ENCODE results near the gene RALGDS.
"Not testable (repeated sequence)": the region's sequence is repeated elsewhere in the genome, so short reads cannot be mapped to it uniquely, and the experiment has no call there.

RALGDS gene

DNA sequence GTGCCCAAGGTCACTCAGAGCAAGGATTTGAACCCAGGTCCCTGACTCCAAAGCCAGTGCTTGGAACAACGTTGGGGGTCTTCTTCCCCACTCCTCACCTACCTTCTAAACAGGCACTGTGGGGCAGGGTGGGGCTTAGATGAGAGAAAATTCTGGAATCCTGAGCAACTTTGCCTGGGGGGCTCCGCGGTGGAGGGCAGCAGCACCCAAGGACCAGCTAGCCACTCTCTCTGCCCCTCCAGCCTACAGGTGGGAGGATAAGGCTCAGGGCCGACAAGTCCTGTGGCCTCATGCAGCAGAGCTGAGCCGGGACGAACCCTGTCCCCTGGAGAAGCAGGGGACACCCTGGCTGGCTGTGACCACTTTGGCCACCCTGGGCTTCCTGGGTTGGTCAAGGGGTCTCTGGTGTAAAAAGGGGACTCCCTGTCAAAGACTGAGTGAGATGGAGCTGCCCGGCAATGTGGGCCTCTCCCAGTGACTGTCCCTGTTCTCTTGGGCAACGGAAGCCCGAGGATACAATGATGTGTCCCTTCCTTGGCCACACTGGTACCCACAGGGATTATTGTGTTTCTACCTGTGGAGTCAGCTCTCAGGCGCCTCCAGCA is 32.8 kb downstream of the RALGDS start:
- DNase-seq (ENCODE audit: low spot score) = no peak

DNA sequence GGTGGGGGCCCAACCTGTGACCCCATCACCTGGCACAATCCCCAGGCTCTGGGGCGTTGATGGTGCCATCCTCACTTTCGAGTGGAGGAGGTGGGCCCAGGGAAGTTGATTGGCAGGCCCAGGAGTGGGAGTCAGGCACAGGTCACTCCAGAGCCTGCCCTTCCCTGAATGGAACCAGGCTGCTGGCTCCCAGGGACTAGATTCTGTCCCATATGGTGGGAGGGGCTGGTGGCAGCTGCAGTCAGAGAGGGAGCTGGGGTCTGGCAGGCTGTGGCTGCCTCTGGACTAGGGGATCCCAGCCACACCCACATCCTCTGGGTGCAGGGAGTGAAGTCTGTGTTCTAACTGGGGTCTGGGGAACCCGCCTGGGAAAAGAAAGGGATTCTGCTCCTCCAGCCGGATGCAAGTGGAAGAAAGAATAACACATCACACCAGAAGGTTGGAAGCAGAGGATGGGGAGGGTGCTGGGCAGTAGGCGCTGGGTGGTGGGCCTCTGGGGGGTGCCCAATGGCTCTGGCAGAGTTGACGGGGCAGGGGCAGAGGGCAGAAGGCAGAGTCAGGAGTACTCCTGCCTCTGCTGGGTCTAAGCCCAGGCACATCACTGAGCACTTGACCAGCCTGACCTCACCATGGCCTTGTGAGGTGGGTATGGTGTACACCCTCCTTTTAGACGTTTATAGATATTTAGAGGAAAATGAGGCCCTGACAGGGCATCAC is 33.5 kb downstream of the RALGDS start:
- no peak for DNase-seq (ENCODE audit: low spot score)

DNA sequence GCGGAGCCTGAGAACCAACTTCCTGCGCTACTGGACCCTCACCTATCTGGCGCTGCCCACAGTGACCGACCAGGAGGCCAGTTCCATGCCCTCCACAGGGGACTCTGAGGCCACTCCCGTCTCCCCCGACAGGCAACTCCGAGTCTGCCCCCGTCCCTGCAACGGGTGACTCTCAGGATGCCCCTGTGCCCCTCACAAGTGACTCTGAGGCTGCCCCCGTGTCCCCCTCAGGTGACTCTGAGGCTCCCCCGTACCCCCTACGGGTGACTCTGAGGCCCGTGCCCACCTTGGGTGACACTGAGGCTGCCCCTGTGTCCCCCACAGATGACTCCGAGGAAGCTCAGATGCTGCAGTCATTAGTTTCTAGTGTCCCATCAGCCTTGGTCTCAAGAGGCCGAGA is 34.1 kb downstream of the RALGDS start:
- no peak for DNase-seq (ENCODE audit: low spot score)

DNA sequence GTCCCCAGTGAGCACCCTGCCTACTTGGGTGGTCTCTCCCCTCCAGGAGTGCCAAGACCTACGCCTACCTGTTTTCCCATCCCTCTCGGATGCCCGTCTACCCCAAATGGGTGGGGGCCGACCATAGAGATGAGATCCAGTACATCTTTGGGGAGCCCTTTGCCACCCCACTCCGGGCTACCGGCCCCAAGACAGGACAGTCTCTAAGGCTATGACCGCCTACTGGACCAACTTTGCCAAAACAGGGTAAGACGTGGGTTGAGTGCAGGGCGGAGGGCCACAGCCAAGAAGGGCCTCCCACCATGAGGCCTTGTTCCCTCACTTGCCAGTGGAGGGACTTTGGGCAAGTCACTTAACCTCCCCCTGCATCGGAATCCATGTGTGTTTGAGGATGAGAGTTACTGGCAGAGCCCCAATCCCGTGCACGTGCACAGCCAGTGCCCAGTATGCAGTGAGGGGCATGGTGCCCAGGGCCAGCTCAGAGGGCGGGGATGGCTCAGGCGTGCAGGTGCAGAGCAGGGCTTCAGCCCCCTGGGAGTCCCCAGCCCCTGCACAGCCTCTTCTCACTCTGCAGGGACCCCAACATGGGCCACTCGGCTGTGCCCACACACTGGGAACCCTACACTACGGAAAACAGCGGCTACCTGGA is 34.7 kb downstream of the RALGDS start:
- not testable (repeated sequence) for DNase-seq (ENCODE audit: low spot score)

DNA sequence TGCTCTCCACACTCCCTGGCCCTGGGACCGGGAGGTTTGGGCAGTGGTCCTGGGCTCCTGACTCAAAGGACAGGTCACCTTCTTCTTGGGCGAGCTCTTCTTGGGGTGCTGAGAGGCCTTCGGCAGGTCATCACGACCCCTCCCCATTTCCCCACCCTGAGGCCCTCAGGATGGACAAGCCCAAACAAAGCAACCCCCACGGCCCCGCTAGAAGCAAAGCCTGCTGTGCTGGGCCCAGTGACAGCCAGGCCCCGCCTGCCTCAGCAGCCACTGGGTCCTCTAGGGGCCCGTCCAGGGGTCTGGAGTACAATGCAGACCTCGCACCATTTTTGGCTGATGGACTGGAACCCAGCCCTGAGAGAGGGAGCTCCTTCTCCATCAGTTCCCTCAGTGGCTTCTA is 37.4 kb downstream of the RALGDS start:
- DNase-seq (ENCODE audit: low spot score) = not testable (repeated sequence)

DNA sequence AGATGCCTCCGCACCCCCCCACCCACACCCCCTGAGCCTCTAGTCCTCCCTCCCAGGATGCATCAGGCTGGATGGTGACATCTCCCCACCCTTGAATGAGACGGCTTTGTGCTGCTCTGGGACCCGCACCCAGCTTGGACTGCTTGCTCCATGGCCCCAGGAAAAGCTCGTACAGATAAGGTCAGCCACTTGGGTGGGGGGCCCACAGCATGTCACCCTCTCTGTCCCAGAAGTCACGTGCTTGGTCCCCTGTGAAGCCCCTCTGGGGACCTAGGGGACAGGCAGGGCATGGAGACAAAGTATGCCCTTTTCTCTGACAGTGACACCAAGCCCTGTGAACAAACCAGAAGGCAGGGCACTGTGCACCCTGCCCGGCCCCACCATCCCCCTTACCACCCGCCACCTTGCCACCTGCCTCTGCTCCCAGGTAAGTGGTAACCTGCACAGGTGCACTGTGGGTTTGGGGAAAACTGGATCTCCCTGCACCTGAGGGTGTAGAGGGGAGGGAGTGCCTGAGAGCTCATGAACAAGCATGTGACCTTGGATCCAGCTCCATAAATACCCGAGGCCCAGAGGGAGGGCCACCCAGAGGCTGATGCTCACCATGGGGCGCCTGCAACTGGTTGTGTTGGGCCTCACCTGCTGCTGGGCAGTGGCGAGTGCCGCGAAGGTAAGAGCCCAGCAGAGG is 38.9 kb downstream of the RALGDS start:
- DNase-seq (ENCODE audit: low spot score) = not testable (repeated sequence)

DNA sequence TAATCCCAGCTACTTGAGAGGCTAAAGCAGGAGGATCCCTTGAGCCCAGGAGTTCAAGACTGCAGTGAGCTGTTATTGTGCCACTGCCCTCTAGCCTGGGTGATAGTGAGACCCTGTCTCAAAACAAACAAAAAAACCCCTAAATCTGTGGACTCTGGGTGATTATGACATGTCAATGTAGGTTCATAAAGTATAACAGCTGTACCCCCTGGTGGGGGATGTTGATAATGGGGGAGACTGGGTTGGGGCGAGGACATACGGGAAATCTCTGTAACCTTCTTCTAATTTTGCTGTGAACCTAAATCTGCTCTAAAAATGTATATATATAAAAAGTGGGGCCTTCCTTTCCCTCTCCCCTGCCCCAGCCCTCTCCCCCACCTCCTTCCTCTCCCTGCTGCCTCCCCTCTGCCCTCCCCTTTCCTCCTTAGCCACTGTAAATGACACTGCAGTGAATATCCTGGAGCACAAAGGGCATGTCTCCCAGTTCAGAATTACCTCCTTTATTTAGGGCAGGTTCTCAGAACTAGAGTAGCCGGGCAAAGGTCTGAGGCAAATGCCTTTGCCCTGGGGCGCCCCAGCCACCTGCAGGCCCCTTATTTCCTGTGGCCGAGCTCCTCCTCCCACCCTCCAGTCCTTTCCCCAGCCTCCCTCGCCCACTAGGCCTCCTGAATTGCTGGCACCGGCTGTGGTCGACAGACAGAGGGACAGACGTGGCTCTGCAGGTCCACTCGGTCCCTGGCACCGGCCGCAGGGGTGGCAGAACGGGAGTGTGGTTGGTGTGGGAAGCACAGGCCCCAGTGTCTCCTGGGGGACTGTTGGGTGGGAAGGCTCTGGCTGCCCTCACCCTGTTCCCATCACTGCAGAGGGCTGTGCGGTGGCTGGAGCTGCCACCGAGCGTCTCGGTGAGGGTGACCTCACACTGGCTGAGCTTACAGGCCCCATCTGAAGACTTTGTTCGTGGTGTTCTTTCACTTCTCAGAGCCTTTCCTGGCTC is 40.0 kb downstream of the RALGDS start:
- DNase-seq (ENCODE audit: low spot score) = not testable (repeated sequence)

DNA sequence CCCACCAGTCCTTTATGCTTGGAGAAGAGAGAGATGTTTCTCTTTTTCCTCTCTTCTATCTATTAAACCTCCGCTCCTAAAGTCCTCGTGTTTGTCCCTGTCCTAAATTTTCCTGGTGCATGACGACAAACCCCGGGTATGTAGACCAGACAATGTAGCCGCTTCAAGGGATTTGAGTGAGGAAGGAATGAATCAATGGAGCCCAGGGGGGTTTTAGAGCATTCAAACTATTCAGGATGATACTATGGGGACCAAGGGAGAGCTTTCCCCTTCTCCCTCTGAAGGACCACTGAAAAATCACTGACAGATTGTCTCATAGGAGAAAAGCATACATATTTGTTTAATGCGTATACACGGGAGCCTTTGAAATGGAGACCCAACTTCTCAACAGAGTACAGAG is 40.9 kb downstream of the RALGDS start:
- DNase-seq (ENCODE audit: low spot score) = no peak

DNA sequence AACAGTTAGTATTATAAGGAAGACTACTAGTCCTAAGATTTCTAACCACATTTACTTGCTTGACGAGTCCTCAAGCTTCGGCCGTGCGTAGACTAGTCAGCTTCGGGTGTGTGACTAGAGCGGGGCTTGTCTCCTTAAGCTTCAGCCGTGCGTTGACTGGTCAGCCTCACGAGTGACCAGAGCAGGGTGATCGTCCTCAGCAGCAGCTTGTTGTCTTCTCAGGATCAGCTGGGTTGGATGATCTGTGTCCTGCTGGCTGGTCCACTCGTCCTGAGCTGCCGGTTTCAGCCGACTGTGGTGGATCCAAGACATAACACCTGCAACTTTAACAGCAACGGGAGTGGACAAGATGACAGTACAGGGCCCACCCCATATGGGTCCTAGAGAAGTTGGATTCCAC is 42.6 kb downstream of the RALGDS start:
- no peak for DNase-seq (ENCODE audit: low spot score)

DNA sequence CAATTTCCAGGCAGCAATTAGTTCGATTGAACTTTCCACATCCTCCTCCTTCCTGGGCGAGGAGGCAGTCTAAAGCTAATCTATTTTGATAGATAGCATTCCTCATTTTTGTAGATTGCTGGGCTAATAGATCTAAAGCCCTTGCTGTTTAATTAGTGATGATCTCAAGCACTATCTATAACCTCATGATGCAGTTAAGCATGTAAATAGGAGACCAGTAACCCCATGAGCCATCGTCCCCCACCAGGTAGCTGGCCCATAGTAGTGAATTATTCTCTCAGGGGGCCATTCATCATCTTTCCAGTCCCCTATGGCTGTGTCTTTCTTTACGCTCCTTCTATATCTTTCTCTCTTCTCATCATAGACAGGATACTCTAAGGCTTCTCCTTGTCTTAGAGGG is 44.3 kb downstream of the RALGDS start:
- no peak for DNase-seq (ENCODE audit: low spot score)

DNA sequence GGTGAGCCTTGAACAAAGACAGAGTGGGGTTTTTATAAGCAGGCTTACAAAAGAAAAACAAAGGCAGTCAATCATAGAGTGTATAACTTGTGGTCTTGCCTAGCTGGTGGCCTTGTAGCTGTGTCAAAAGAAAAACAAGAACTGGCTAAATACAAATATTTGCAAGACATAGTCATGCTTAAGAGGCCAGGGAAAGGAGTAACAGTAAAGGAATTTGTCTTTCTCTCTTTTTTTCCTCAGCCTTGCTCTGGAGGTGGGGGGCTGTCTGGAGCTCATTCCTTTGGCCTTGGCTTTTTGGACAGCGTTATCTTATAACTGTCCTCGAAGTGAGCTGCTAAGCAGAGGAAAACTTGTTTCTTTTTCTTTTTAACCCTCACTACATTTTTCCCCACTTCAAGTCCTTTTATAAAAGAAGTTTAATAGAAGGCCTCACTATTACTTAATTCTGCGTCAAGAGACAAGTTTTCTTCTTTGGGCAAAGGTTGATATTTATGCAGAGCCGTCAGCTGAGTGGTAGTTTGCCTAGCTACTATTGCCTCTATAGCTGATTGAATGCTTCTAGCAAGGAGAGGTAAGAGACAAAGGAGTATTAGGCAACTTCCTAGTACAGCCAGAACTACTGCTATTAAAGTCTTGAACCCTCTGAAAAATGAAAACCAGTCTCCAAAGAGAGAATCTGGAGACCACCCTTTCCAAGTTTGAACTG is 45.0 kb downstream of the RALGDS start:
- DNase-seq (ENCODE audit: low spot score) = no peak

DNA sequence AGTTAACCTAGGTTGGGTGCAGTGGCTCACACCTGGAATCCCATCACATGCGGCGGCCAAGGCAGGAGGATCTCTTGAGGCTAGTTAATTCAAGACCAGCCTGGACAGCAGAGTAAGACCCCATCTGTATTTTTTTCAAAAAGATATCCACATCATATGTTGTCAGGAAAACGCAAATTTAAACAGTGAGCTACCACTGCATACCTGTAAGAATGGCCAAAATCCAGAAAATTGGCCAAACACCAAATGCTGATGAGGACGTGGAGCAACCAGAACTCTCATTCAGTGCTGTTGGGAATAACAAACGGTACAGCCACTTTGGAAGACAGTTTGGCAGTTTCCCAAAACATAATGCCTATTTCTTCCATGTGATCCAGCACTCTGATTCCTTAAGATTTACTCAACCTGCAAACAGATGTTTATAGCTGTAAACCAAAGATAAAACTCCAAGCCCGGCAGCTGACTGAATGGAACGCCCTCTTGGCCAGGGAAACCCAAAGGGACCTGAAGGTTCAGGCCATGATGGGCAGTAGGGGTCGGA is 46.9 kb downstream of the RALGDS start:
- no peak for DNase-seq (ENCODE audit: low spot score)

DNA sequence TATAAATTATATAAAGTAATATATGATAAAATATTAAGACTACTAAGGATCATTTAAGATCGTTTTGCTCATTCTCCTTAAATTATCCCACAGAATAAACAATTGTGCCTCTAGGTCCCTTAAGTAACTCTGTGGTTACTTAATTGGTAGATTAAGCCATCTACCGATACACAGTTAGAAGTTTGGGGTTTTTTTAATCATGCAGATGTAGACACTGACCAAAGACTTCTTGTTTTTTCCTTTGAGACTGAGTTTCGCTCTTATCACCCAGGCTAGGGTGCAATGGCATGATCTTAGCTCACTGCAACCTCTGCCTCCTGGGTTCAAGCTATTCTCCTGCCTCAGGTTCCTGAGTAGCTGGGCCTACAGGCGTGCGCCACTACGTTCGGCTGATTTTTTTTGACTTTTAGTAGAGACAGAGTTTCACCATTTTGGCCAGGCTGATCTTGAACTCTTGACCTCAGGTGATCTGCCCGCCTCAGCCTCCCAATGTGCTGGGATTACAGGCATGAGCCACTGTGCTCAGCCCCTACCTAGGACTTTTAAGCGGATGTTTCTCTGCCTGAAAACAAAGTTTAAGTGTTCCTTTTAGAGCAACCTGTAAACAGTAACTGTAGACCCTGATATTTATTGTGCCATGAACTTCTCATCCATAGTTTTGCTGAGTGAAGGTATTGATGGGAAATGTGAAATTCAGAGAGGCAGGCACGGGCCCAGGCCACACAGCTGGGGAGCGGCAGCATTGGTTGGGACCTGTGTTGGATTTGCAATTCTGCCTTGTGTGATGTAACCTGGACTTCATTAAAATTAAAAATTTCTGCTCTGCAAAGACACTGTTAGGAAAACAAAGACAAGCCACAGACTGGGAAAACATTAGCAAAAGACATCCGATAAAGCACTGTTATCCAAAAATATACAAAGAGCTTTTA is 47.7 kb downstream of the RALGDS start:
- DNase-seq (ENCODE audit: low spot score) = no peak

DNA sequence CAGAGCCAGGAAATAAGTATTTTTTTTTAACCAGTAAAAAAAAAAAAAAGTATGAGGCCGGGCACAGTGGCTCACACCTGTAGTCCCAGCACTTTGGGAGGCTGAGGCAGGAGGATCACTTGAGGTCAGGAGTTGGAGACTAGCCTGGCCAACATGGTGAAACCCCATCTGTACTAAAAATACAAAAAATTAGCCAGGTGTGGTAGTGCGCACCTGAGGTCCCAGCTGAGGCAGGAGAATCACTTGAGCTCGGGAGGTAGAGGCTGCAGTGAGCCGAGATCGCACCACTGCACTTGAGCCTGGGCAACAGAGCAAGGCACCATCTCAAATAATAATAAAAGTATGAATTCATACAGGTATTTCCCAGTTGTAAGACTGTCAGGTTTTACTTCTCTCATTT is 48.8 kb downstream of the RALGDS start:
- DNase-seq (ENCODE audit: low spot score) = not testable (repeated sequence)

DNA sequence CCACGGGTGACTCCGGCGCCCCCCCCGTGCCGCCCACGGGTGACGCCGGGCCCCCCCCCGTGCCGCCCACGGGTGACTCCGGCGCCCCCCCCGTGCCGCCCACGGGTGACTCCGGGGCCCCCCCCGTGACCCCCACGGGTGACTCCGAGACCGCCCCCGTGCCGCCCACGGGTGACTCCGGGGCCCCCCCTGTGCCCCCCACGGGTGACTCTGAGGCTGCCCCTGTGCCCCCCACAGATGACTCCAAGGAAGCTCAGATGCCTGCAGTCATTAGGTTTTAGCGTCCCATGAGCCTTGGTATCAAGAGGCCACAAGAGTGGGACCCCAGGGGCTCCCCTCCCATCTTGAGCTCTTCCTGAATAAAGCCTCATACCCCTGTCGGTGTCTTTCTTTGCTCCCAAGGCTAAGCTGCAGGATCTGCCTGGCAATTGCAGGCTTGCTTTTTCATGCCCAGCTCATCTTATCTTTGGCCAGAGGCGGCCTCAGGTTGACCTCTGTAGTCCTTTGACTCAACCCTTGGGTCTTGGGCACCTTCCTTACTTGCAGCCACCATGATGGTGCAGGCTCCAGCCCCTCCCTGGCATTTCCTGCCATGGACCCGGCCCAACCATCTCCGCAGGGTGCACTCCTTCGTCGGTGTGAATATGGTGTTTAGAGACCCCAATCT is 49.4 kb downstream of the RALGDS start:
- no peak for DNase-seq (ENCODE audit: low spot score)

DNA sequence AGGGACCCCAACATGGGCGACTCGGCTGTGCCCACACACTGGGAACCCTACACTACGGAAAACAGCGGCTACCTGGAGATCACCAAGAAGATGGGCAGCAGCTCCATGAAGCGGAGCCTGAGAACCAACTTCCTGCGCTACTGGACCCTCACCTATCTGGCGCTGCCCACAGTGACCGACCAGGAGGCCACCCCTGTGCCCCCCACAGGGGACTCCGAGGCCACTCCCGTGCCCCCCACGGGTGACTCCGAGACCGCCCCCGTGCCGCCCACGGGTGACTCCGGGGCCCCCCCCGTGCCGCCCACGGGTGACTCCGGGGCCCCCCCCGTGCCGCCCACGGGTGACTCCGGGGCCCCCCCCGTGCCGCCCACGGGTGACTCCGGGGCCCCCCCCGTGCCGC is 50.1 kb downstream of the RALGDS start:
- not testable (repeated sequence) for DNase-seq (ENCODE audit: low spot score)

DNA sequence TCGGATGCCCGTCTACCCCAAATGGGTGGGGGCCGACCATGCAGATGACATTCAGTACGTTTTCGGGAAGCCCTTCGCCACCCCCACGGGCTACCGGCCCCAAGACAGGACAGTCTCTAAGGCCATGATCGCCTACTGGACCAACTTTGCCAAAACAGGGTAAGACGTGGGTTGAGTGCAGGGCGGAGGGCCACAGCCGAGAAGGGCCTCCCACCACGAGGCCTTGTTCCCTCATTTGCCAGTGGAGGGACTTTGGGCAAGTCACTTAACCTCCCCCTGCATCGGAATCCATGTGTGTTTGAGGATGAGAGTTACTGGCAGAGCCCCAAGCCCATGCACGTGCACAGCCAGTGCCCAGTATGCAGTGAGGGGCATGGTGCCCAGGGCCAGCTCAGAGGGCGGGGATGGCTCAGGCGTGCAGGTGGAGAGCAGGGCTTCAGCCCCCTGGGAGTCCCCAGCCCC is 50.5 kb downstream of the RALGDS start:
- DNase-seq (ENCODE audit: low spot score) = not testable (repeated sequence)

DNA sequence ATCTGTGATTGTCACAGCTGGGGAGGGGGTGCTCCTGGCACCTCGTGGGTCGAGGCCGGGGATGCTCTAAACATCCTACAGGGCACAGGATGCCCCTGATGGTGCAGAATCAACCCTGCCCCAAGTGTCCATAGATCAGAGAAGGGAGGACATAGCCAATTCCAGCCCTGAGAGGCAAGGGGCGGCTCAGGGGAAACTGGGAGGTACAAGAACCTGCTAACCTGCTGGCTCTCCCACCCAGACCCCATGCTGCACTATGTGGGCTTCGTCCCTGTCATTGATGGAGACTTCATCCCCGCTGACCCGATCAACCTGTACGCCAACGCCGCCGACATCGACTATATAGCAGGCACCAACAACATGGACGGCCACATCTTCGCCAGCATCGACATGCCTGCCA is 52.6 kb downstream of the RALGDS start:
- DNase-seq (ENCODE audit: low spot score) = not testable (repeated sequence)

DNA sequence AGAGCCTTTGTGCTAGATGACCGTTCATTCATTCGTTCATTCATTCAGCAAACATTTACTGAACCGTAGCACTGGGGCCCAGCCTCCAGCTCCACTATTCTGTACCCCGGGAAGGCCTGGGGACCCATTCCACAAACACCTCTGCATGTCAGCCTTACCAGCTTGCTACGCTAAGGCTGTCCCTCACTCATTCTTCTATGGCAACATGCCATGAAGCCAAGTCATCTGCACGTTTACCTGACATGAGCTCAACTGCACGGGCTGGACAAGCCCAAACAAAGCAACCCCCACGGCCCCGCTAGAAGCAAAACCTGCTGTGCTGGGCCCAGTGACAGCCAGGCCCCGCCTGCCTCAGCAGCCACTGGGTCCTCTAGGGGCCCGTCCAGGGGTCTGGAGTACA is 53.2 kb downstream of the RALGDS start:
- DNase-seq (ENCODE audit: low spot score) = no peak
